Measurements from ENCODE around the gene LMBR1L.

Gene LMBR1L

GRCh38 chr12:49068879-49069506 is 41.7 kb downstream of the LMBR1L start:
- Histone ChIP-seq H3K4me1 (ENCODE audit: control insufficient read depth, insufficient read depth, low read length) (peaks cover 4% of the 10 kb centered on the region), H3K9me3 (ENCODE audit: control insufficient read depth, insufficient read depth, low read depth, low read length) (no peaks in the 10 kb centered on the region), H3K36me3 (ENCODE audit: control insufficient read depth in 2 of 2, insufficient read depth in 1 of 2, low read length in 2 of 2) (no peaks in the 10 kb centered on the region), H3K4me3 (ENCODE audit: low read depth, low read length) (peak overlapping the region; percentile 74), H3K27ac (ENCODE audit: extremely low read depth, low read depth, low read length) (peak overlapping the region; percentile 34; the same call in 1 of the 2 replicates)
- peak; percentile 49; the same call in 1 of the 2 replicates for TF ChIP-seq ZBTB48 (tag by site-specific recombination; IDR thresholded peaks at IDR 0.05)
- TF ChIP-seq IKZF3 (tag by site-specific recombination; IDR thresholded peaks at IDR 0.05), result peak; percentile 64; the same call in 1 of the 2 replicates
- TF ChIP-seq HIC1 (tag by site-specific recombination; IDR thresholded peaks at IDR 0.05), result no peak
- TF ChIP-seq SP2 (tag by site-specific recombination; IDR thresholded peaks at IDR 0.05), result peak; percentile 29
- peak; percentile 14; the same call in 1 of the 2 replicates for TF ChIP-seq ZBTB7A (tag by site-specific recombination; IDR thresholded peaks at IDR 0.05; ENCODE audit: low read depth)
- TF ChIP-seq PATZ1 (tag by site-specific recombination; IDR thresholded peaks at IDR 0.05), result 0 out of 2 replicates have a peak, but pooled peaks have one; percentile 61
- peak; percentile 47 for TF ChIP-seq PRDM10 (tag by site-specific recombination; IDR thresholded peaks at IDR 0.05)
- peak; percentile 54; the same call in 1 of the 2 replicates for TF ChIP-seq ZBTB11 (tag by site-specific recombination; conservative IDR thresholded peaks at IDR 0.05; ENCODE audit: low read depth)
- peak; percentile 40 for TF ChIP-seq OSR2 (tag by site-specific recombination; IDR thresholded peaks at IDR 0.05)
- no peak for TF ChIP-seq ZNF529 (tag by site-specific recombination; IDR thresholded peaks at IDR 0.05; ENCODE audit: insufficient replicate concordance)
- 0 out of 2 replicates have a peak, but pooled peaks have one; percentile 7 for TF ChIP-seq GLIS2 (tag by site-specific recombination; IDR thresholded peaks at IDR 0.05)
- ChIA-PET CTCF (interaction anchor here (0.7 to 9.2 kb wide), 9 partner anchors 18 to 166 kb away, joined by 3 to 131 read pairs (median 7); no protein-coding TSS in a partner anchor), POLR2A (interaction anchor here (0.6 to 2.4 kb wide), 11 partner anchors 10 to 112 kb away, joined by 3 to 41 read pairs (median 6); partner anchors contain the start of genes ARF3, LMBR1L and TUBA1B)
